ENCODE data around the gene RGS3. TPM values are rescaled to one million over a fixed set of nuclear protein-coding genes. Genes with fewer than 3 reads are reported as not detected.
"Not testable (repeated sequence)": the region's sequence is repeated elsewhere in the genome, so short reads cannot be mapped to it uniquely, and the experiment has no call there.

RGS3 gene
- total RNA-seq, 1 experiment from 2014 or later, result 16.6 TPM

- no peak for TF ChIP-seq ARID4B (CRISPR knock-in tag; IDR thresholded peaks at IDR 0.05; ENCODE audit: borderline replicate concordance)
Observed at GRCh38 chr9:113488490-113488889, 25.0 kb downstream of the RGS3 start (continued).

- H3K27ac Mint-ChIP-seq; CTCF ChIA-PET; ATAC-seq; H3K36me3 Mint-ChIP-seq; H3K4me3 Mint-ChIP-seq; POLR2A ChIA-PET; H3K9me3 Mint-ChIP-seq; H3K27me3 Mint-ChIP-seq (ENCODE audit: low read depth); DNase-seq (ENCODE audit: low spot score): not testable (repeated sequence)
- peak; percentile 90 for TF ChIP-seq HMGA2 (CRISPR knock-in tag; IDR thresholded peaks at IDR 0.05)
- peaks cover 12% of the 10 kb centered on the region for H3K4me1 Mint-ChIP-seq
Observed at GRCh38 chr9:113491147-113491546, 27.6 kb downstream of the RGS3 start.

- Mint-ChIP-seq H3K9me3 (no peaks in the 10 kb centered on the region), H3K4me3 (no peak overlapping the region), H3K4me1 (peaks cover 12% of the 10 kb centered on the region), H3K27me3 (ENCODE audit: low read depth) (0 out of 2 replicates have a peak, but pooled peaks cover 2% of the 10 kb centered on the region), H3K27ac (peak overlapping the region; percentile 14; the same call in 1 of the 2 replicates), H3K36me3 (no peaks in the 10 kb centered on the region)
- DNase-seq (ENCODE audit: low spot score) (no peak), ATAC-seq (peak; percentile 41; the same call in 1 of the 2 replicates)
- TF ChIP-seq STAT6 (CRISPR knock-in tag; conservative IDR thresholded peaks at IDR 0.05; ENCODE audit: low read depth) (no peak), RELA (CRISPR knock-in tag; IDR thresholded peaks at IDR 0.05; ENCODE audit: borderline replicate concordance) (no peak), ZBTB21 (CRISPR knock-in tag; IDR thresholded peaks at IDR 0.05; ENCODE audit: borderline replicate concordance) (no peak), IRF1 (CRISPR knock-in tag; IDR thresholded peaks at IDR 0.05) (no peak)
- POLR2A ChIA-PET, result no interaction called here
- CTCF ChIA-PET, result interaction anchor here (0.6 to 1.4 kb wide), 6 partner anchors 9 to 159 kb away, joined by 3 to 5 read pairs (median 4); no protein-coding TSS in a partner anchor
Observed at GRCh38 chr9:113492343-113493202, 29.0 kb downstream of the RGS3 start.

GRCh38 chr9:113493203-113493520 is 29.6 kb downstream of the RGS3 start:
- ChIA-PET CTCF (interaction anchor here (0.8 to 1.4 kb wide), 6 partner anchors 8 to 162 kb away, joined by 3 to 5 read pairs (median 3); no protein-coding TSS in a partner anchor), POLR2A (no interaction called here)
- peaks cover 12% of the 10 kb centered on the region for H3K4me1 Mint-ChIP-seq
- no peak for ATAC-seq
- no peak for DNase-seq (ENCODE audit: low spot score)
- H3K27me3 Mint-ChIP-seq (ENCODE audit: low read depth), result 0 out of 2 replicates have a peak, but pooled peaks cover 2% of the 10 kb centered on the region
- 0 out of 2 replicates have a peak overlapping the region, but pooled peaks have one; percentile 14 for H3K27ac Mint-ChIP-seq
- H3K36me3 Mint-ChIP-seq, result no peaks in the 10 kb centered on the region
- no peak overlapping the region for H3K4me3 Mint-ChIP-seq
- no peaks in the 10 kb centered on the region for H3K9me3 Mint-ChIP-seq
- TF ChIP-seq ZNF425 (CRISPR knock-in tag; conservative IDR thresholded peaks at IDR 0.05) (no peak), CDX4 (CRISPR knock-in tag; IDR thresholded peaks at IDR 0.05; ENCODE audit: borderline replicate concordance) (no peak), GABPB1 (CRISPR knock-in tag; IDR thresholded peaks at IDR 0.05) (no peak), ESRRA (CRISPR knock-in tag; IDR thresholded peaks at IDR 0.05; ENCODE audit: borderline replicate concordance) (no peak), HMGA2 (CRISPR knock-in tag; IDR thresholded peaks at IDR 0.05) (no peak), TEAD4 (CRISPR knock-in tag; IDR thresholded peaks at IDR 0.05) (no peak), ZNF512 (CRISPR knock-in tag; IDR thresholded peaks at IDR 0.05; ENCODE audit: borderline replicate concordance) (no peak)
